H1 (cell line): Measurements from ENCODE around the gene PRR29. TPM values are rescaled to one million over a fixed set of nuclear protein-coding genes. Genes with fewer than 3 reads are reported as not detected.

Source experiments
- CHD2 ChIP-seq: IDR thresholded peaks from 2 replicates; pipeline ENCODE4 v1.6.1; 2012; ENCODE audit warnings: low read length, improper control_type of control experiment
- CTCF ChIP-seq, 3 experiments: IDR thresholded peaks; 1 replicate in 2 of 3; 2 replicates in 1 of 3; pipeline versions ENCODE4 v1.5.1 to v1.6.1; 2011; ENCODE audit warnings: low read length in 3 of 3, mild to moderate bottlenecking in 3 of 3, inconsistent platforms in 2 of 3, low read depth in 1 of 3, moderate library complexity in 1 of 3; ENCODE audit not compliant: insufficient read depth in 1 of 3; ENCODE audit errors: control extremely low read depth in 1 of 3
- TBP ChIP-seq: IDR thresholded peaks from 2 replicates; pipeline ENCODE4 v1.6.1; 2011; ENCODE audit warnings: low read depth, low read length, improper control_type of control experiment
- polyA plus RNA-seq, 7 experiments: library from polyadenylated mRNA; depleted of rRNA in 3 of 7; stranded (reverse) in 5 of 7; unstranded in 2 of 7; fragments of >200 nt in 5 of 7; fragments of 200-250 nt in 2 of 7; gene quantifications; 1 replicate in 5 of 7; 2 replicates in 1 of 7; 4 replicates in 1 of 7; pipeline versions ENCODE4 v1.2.1 to v1.2.3, GENCODE V29; 2011 to 2013; ENCODE audit warnings: missing spikeins in 2 of 7, mixed read lengths in 2 of 7
- total RNA-seq: library from RNA; stranded (reverse); fragmentation: NEBNext Ultra II Directional; extraction: Animal tissue kit (Norgen Biotek cat#: 25700); gene quantifications from 2 replicates; pipeline ENCODE4 v1.2.1, GENCODE V29; 2021
- TF ChIP-seq, protein P1 (sequence below): fragments of 300-600 bp; sonication (generic); IDR thresholded peaks from 2 replicates; pipeline ENCODE4 v1.7.1; 2012; ENCODE audit warnings: low read length, moderate library complexity, mild to moderate bottlenecking, inconsistent platforms; ENCODE audit not compliant: insufficient replicate concordance

Gene PRR29
- total and polyA plus RNA-seq, 2 of the 8 experiments (the other 6 are each of a cell fraction or from before 2014, with no cell fraction given) = 0.67 to 0.83 TPM

DNA sequence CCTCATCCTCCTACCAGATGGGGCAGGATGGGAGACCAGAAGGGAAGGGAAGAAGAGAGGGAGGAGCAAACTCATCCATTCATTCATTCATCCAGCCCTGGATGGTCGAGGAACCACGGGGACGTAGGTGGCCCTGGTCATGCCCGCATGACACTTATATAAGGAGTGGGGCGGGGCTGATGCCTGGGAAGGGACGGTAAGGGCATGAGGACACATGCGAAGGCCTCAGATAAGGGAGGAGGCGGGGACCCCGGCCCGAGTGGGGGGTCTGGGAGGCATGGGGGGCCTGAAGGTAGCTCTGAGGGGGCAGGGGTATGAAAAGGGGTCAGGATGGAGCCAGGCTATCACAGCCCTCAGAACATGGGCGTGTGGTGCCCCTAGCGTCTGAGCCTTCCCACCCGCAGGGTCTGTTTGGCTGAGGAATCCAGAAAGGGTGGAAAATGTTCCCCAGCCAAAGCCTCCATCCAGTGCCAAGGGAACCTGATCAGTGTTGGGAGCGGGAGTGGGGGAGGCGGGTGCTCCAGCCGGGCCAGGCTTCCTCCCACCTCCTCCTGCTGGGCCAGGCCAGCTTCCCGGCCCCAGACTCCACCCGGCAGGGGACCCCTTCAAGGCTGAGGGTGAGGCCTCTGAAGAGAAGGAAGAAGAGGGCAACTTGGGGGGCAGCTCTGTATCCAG lies 48.4 kb upstream of the PRR29 start (continued):
- TF ChIP-seq, protein P1, sequence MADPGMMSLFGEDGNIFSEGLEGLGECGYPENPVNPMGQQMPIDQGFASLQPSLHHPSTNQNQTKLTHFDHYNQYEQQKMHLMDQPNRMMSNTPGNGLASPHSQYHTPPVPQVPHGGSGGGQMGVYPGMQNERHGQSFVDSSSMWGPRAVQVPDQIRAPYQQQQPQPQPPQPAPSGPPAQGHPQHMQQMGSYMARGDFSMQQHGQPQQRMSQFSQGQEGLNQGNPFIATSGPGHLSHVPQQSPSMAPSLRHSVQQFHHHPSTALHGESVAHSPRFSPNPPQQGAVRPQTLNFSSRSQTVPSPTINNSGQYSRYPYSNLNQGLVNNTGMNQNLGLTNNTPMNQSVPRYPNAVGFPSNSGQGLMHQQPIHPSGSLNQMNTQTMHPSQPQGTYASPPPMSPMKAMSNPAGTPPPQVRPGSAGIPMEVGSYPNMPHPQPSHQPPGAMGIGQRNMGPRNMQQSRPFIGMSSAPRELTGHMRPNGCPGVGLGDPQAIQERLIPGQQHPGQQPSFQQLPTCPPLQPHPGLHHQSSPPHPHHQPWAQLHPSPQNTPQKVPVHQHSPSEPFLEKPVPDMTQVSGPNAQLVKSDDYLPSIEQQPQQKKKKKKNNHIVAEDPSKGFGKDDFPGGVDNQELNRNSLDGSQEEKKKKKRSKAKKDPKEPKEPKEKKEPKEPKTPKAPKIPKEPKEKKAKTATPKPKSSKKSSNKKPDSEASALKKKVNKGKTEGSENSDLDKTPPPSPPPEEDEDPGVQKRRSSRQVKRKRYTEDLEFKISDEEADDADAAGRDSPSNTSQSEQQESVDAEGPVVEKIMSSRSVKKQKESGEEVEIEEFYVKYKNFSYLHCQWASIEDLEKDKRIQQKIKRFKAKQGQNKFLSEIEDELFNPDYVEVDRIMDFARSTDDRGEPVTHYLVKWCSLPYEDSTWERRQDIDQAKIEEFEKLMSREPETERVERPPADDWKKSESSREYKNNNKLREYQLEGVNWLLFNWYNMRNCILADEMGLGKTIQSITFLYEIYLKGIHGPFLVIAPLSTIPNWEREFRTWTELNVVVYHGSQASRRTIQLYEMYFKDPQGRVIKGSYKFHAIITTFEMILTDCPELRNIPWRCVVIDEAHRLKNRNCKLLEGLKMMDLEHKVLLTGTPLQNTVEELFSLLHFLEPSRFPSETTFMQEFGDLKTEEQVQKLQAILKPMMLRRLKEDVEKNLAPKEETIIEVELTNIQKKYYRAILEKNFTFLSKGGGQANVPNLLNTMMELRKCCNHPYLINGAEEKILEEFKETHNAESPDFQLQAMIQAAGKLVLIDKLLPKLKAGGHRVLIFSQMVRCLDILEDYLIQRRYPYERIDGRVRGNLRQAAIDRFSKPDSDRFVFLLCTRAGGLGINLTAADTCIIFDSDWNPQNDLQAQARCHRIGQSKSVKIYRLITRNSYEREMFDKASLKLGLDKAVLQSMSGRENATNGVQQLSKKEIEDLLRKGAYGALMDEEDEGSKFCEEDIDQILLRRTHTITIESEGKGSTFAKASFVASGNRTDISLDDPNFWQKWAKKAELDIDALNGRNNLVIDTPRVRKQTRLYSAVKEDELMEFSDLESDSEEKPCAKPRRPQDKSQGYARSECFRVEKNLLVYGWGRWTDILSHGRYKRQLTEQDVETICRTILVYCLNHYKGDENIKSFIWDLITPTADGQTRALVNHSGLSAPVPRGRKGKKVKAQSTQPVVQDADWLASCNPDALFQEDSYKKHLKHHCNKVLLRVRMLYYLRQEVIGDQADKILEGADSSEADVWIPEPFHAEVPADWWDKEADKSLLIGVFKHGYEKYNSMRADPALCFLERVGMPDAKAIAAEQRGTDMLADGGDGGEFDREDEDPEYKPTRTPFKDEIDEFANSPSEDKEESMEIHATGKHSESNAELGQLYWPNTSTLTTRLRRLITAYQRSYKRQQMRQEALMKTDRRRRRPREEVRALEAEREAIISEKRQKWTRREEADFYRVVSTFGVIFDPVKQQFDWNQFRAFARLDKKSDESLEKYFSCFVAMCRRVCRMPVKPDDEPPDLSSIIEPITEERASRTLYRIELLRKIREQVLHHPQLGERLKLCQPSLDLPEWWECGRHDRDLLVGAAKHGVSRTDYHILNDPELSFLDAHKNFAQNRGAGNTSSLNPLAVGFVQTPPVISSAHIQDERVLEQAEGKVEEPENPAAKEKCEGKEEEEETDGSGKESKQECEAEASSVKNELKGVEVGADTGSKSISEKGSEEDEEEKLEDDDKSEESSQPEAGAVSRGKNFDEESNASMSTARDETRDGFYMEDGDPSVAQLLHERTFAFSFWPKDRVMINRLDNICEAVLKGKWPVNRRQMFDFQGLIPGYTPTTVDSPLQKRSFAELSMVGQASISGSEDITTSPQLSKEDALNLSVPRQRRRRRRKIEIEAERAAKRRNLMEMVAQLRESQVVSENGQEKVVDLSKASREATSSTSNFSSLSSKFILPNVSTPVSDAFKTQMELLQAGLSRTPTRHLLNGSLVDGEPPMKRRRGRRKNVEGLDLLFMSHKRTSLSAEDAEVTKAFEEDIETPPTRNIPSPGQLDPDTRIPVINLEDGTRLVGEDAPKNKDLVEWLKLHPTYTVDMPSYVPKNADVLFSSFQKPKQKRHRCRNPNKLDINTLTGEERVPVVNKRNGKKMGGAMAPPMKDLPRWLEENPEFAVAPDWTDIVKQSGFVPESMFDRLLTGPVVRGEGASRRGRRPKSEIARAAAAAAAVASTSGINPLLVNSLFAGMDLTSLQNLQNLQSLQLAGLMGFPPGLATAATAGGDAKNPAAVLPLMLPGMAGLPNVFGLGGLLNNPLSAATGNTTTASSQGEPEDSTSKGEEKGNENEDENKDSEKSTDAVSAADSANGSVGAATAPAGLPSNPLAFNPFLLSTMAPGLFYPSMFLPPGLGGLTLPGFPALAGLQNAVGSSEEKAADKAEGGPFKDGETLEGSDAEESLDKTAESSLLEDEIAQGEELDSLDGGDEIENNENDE = no peak
- TF ChIP-seq TBP (no peak), CHD2 (no peak), CTCF (IDR thresholded peaks at IDR 0.05; ENCODE audit: control extremely low read depth in 1 of 3, insufficient read depth in 1 of 3, low read depth in 1 of 3, low read length in 3 of 3) (no peak)
- TF ChIP-seq, all 59 proteins: peak for 0
